Raji (cell line): ENCODE results near the gene SPATA7.

Source experiments
- POLR2A ChIP-seq: IDR thresholded peaks from 2 replicates; pipeline ENCODE4 v1.6.1; 2011; ENCODE audit warnings: low read depth, low read length, control low read depth; ENCODE audit not compliant: insufficient read depth

The SPATA7 gene

GRCh38 chr14:88463318-88463717 is 77.9 kb downstream of the SPATA7 start:
- no peak for TF ChIP-seq POLR2A

- TF ChIP-seq POLR2A, result no peak
These were observed 82.9 kb downstream of the SPATA7 start for GRCh38 chr14:88468406-88468805.

GRCh38 chr14:88470542-88471440 is 85.3 kb downstream of the SPATA7 start:
- no peak for TF ChIP-seq POLR2A

GRCh38 chr14:88473791-88474190 is 88.3 kb downstream of the SPATA7 start:
- TF ChIP-seq POLR2A, result no peak

GRCh38 chr14:88476214-88476774 is 90.8 kb downstream of the SPATA7 start:
- no peak for TF ChIP-seq POLR2A

- no peak for TF ChIP-seq POLR2A
These were observed 91.4 kb downstream of the SPATA7 start for GRCh38 chr14:88476825-88477224.

- no peak for TF ChIP-seq POLR2A
These were observed 92.2 kb downstream of the SPATA7 start for GRCh38 chr14:88477513-88478250.

GRCh38 chr14:88478931-88479330 is 93.5 kb downstream of the SPATA7 start:
- no peak for TF ChIP-seq POLR2A

- TF ChIP-seq POLR2A, result no peak
These were observed 94.1 kb downstream of the SPATA7 start for GRCh38 chr14:88479574-88479987.

- no peak for TF ChIP-seq POLR2A
These were observed 95.6 kb downstream of the SPATA7 start for GRCh38 chr14:88481059-88481458.

- no peak for TF ChIP-seq POLR2A
These were observed 96.3 kb downstream of the SPATA7 start for GRCh38 chr14:88481794-88482193.

GRCh38 chr14:88482524-88482923 is 97.1 kb downstream of the SPATA7 start:
- TF ChIP-seq POLR2A, result no peak
